ENCODE results near the gene FAM20A. TPM values are rescaled to one million over a fixed set of nuclear protein-coding genes. Genes with fewer than 3 reads are reported as not detected.

The FAM20A gene
- total and polyA plus RNA-seq, 2 of the 8 experiments (the other 6 are each of a cell fraction or from before 2014, with no cell fraction given): 3.6 to 11.9 TPM

DNA sequence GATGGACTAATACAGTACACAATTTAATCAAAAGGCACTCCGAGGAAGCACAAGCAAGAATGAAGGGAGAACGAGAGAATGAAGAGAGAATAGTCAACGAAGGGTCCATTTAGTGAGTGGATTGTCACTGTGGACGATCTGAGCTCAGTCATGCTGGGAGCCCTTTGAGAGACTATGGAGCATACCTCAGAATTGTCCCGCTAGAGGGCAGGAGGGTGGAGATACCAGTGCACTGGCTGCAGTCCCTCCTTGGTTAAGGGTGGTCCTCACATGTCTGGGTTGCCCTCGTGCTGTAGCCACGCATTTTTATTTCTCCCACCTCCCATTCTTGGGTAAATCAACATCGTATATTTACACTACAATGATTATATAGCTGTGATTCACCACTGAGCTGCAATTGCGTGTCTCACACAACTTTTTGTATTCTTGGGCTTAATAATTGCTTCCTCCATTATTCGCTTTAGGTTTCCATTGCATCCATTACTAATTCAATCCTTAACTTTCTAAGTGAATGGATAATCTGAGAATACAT lies 33.2 kb upstream of the FAM20A start:
- Histone ChIP-seq H3K4me3 (ENCODE audit: extremely low read depth in 1 of 4, insufficient read depth in 2 of 4, low read depth in 3 of 4, low read length in 4 of 4) (no peak overlapping the region), H3K9me3 (ENCODE audit: insufficient read depth in 2 of 2, low read depth in 1 of 2, low read length in 1 of 2) (no peaks in the 10 kb centered on the region), H2BK5ac (ENCODE audit: low read depth, low read length) (no peak overlapping the region), H3K9ac (replicated peaks in 1 of 4; ENCODE audit: extremely low read depth in 1 of 4, low read depth in 3 of 4, low read length in 3 of 4) (no peak overlapping the region), H2BK15ac (ENCODE audit: low read length) (no peak overlapping the region), H2BK12ac (ENCODE audit: low read depth, low read length) (no peak overlapping the region), H2BK20ac (ENCODE audit: low read length) (no peak overlapping the region; the same call in 1 of the 2 replicates), H3K14ac (ENCODE audit: insufficient read length) (no peak overlapping the region), H3K23me2 (ENCODE audit: low read depth, low read length) (no peaks in the 10 kb centered on the region), H3K4me2 (ENCODE audit: insufficient read depth in 1 of 2, low read depth in 2 of 2, low read length in 2 of 2) (no peak overlapping the region), H3K79me1 (ENCODE audit: low read depth, low read length) (no peaks in the 10 kb centered on the region), H3K23ac (ENCODE audit: insufficient read length) (no peak overlapping the region), H2BK120ac (replicated peaks; ENCODE audit: low read depth, low read length) (no peak overlapping the region), H4K5ac (ENCODE audit: insufficient read length, low read depth, low read length) (no peak overlapping the region), H2AFZ (ENCODE audit: low read length) (no peak overlapping the region), H3K27ac (ENCODE audit: low read depth, low read length) (no peak overlapping the region), H4K91ac (replicated peaks; ENCODE audit: insufficient read length, low read length) (no peak overlapping the region), H4K8ac (ENCODE audit: extremely low read depth, insufficient read depth, low read length) (no peak overlapping the region), H3K4me1 (replicated peaks in 1 of 4; ENCODE audit: control insufficient read depth in 3 of 4, insufficient read depth in 4 of 4, low read length in 3 of 4) (no peaks in the 10 kb centered on the region), H2AK5ac (ENCODE audit: low read depth, low read length) (no peak overlapping the region), H3K56ac (replicated peaks; ENCODE audit: insufficient read length, low read depth, low read length) (no peak overlapping the region), H3K4ac (replicated peaks; ENCODE audit: insufficient read length, low read depth, low read length) (no peak overlapping the region), H3K36me3 (ENCODE audit: control insufficient read depth in 2 of 4, insufficient read depth in 4 of 4, low read length in 3 of 4) (no peaks in the 10 kb centered on the region), H3K18ac (ENCODE audit: extremely low read depth, low read length) (no peak overlapping the region), H3K79me2 (ENCODE audit: control insufficient read depth in 1 of 2, insufficient read depth in 2 of 2, low read length in 2 of 2) (no peaks in the 10 kb centered on the region), H4K20me1 (replicated peaks in 1 of 2; ENCODE audit: control insufficient read depth in 1 of 2, insufficient read depth in 2 of 2, low read length in 2 of 2) (no peaks in the 10 kb centered on the region), H3K27me3 (replicated peaks in 1 of 4; ENCODE audit: control insufficient read depth in 3 of 4, extremely low read depth in 1 of 4, insufficient read depth in 3 of 4, low read length in 3 of 4) (no peaks in the 10 kb centered on the region)
- ChIA-PET POLR2A (ENCODE audit: partially characterized antibody) (no interaction called here), CTCF (ENCODE audit: partially characterized antibody) (interaction anchor here (0.6 to 1.6 kb wide), 5 partner anchors 9 to 76 kb away, joined by 3 to 4 read pairs (median 3); no protein-coding TSS in a partner anchor)
- 74% methylated on average over 10 of the region's 10 CpGs; no CpG with 5 or more reads in 1 of the 2 experiments for WGBS, 2 experiments (ENCODE audit: extremely low coverage in 1 of 2, insufficient coverage in 1 of 2, insufficient read length in 1 of 2, insufficient replicate concordance in 2 of 2, low coverage in 1 of 2, low lambda C conversion rate in 2 of 2, missing lambda C conversion rate in 1 of 2)
- DNase-seq (ENCODE audit: low read depth in 1 of 2, low spot score in 2 of 2): no peak
- TF ChIP-seq HDAC2 (IDR thresholded peaks at IDR 0.05; ENCODE audit: borderline replicate concordance in 1 of 2, low read depth in 2 of 2, low read length in 2 of 2): no peak
- no peak for TF ChIP-seq BACH1 (IDR thresholded peaks at IDR 0.05; ENCODE audit: low read length)
- TF ChIP-seq CBX5 (IDR thresholded peaks at IDR 0.05; ENCODE audit: low read depth, low read length): no peak
- TF ChIP-seq BRCA1 (IDR thresholded peaks at IDR 0.05; ENCODE audit: low read depth, low read length): no peak
- no peak for TF ChIP-seq KDM5A (IDR thresholded peaks at IDR 0.05; ENCODE audit: low read length)
- no peak for TF ChIP-seq SP2 (IDR thresholded peaks at IDR 0.05; ENCODE audit: low read length)
- TF ChIP-seq, protein P1, sequence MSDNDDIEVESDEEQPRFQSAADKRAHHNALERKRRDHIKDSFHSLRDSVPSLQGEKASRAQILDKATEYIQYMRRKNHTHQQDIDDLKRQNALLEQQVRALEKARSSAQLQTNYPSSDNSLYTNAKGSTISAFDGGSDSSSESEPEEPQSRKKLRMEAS (IDR thresholded peaks at IDR 0.05): no peak
- TF ChIP-seq SAP30 (IDR thresholded peaks at IDR 0.05; ENCODE audit: insufficient read depth, insufficient replicate concordance, low read length): no peak
- TF ChIP-seq, protein P2, sequence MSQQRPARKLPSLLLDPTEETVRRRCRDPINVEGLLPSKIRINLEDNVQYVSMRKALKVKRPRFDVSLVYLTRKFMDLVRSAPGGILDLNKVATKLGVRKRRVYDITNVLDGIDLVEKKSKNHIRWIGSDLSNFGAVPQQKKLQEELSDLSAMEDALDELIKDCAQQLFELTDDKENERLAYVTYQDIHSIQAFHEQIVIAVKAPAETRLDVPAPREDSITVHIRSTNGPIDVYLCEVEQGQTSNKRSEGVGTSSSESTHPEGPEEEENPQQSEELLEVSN (IDR thresholded peaks at IDR 0.05): no peak
- TF ChIP-seq YY1 (IDR thresholded peaks at IDR 0.05; ENCODE audit: low read depth, low read length): no peak
- FAIRE-seq: no peak
